SU-DHL-6 (cell line): ENCODE data around the gene YIPF1.

Experiments used
- H2AFZ ChIP-seq: fragments of 200-600 bp; sonication (generic); 2 replicates; pipeline ENCODE4 v1.6.1; 2014; ENCODE audit warnings: low read depth, mild to moderate bottlenecking, moderate library complexity, mixed read lengths, antibody characterized with exemption, low read length; ENCODE audit not compliant: severe bottlenecking
- H3F3A ChIP-seq: fragments of 200-600 bp; shearing (Covaris generic); 2 replicates; pipeline ENCODE4 v1.6.0; 2016; ENCODE audit warnings: antibody characterized with exemption, mild to moderate bottlenecking; ENCODE audit not compliant: insufficient read depth
- H3K27ac ChIP-seq: fragments of 200-600 bp; sonication (generic); 2 replicates; pipeline ENCODE4 v1.5.1; 2016; ENCODE audit warnings: low read depth, mild to moderate bottlenecking, low read length, moderate library complexity, mixed read lengths
- H3K27me3 ChIP-seq: fragments of 200-600 bp; sonication (generic), shearing (Covaris generic); 2 replicates; pipeline ENCODE4 v1.6.0; 2014; ENCODE audit warnings: mild to moderate bottlenecking, low read length
- H3K36me3 ChIP-seq: fragments of 200-600 bp; sonication (generic); 2 replicates; pipeline ENCODE4 v1.6.1; 2014; ENCODE audit warnings: mild to moderate bottlenecking, low read length, mixed read lengths
- H3K4me2 ChIP-seq: fragments of 300-600, 200-600 bp; shearing (Covaris generic), sonication (generic); 2 replicates; pipeline ENCODE4 v1.6.0; 2014; ENCODE audit warnings: low read length, low read depth, mild to moderate bottlenecking; ENCODE audit not compliant: poor library complexity, severe bottlenecking
- H3K4me3 ChIP-seq: fragments of 200-600 bp; sonication (generic); 2 replicates; pipeline ENCODE4 v1.5.1; 2014; ENCODE audit warnings: antibody characterized with exemption, low read length, mild to moderate bottlenecking, mixed read lengths; ENCODE audit not compliant: insufficient read depth, poor library complexity, severe bottlenecking
- H3K79me2 ChIP-seq: fragments of 200-600 bp; sonication (generic); 2 replicates; pipeline ENCODE4 v1.6.1; 2014; ENCODE audit warnings: mild to moderate bottlenecking, low read length, moderate library complexity; ENCODE audit not compliant: insufficient read depth
- H3K9ac ChIP-seq: fragments of 200-600 bp; sonication (generic); 2 replicates; pipeline ENCODE4 v1.7.0; 2014; ENCODE audit warnings: mild to moderate bottlenecking, low read length
- H3K9me2 ChIP-seq: fragments of 200-600 bp; sonication (generic); replicated peaks from 2 replicates; pipeline ENCODE4 v1.6.1; 2014; ENCODE audit warnings: low read length; ENCODE audit not compliant: insufficient read depth
- H3K9me3 ChIP-seq: fragments of 200-600 bp; sonication (generic); 2 replicates; pipeline ENCODE4 v1.6.1; 2014; ENCODE audit warnings: low read length, mixed read lengths; ENCODE audit not compliant: insufficient read depth
- H4K20me1 ChIP-seq: fragments of 200-600 bp; sonication (generic); 2 replicates; pipeline ENCODE4 v1.6.1; 2014; ENCODE audit warnings: low read depth, mild to moderate bottlenecking, antibody characterized with exemption, low read length, moderate library complexity, mixed read lengths
- EZH2phosphoT487 ChIP-seq: fragments of 200-600 bp; sonication (generic), shearing (Covaris generic); conservative IDR thresholded peaks from 2 replicates; pipeline ENCODE4 v1.6.1; 2018; ENCODE audit warnings: mild to moderate bottlenecking, antibody characterized with exemption, low read length, moderate library complexity, mixed read lengths
- TF ChIP-seq, protein P1 (sequence below): fragments of 200-600 bp; sonication (generic); IDR thresholded peaks from one replicate; pipeline ENCODE4 v1.5.1; 2017; ENCODE audit warnings: antibody characterized with exemption, mild to moderate bottlenecking, low read length, moderate library complexity; ENCODE audit not compliant: insufficient read depth, poor library complexity, severe bottlenecking

YIPF1 gene

GRCh38 chr1:53918343-53918742 lies 28.7 kb upstream of the YIPF1 start:
- H2AFZ ChIP-seq, result no peak overlapping the region
- H3K9me2 ChIP-seq, result no peaks in the 10 kb centered on the region
- H3K79me2 ChIP-seq, result no peaks in the 10 kb centered on the region
- H3K9ac ChIP-seq, result no peak overlapping the region
- H4K20me1 ChIP-seq, result no peaks in the 10 kb centered on the region
- H3K27ac ChIP-seq, result no peak overlapping the region
- no peaks in the 10 kb centered on the region for H3K9me3 ChIP-seq
- no peaks in the 10 kb centered on the region for H3K27me3 ChIP-seq
- TF ChIP-seq EZH2phosphoT487, result no peak
- TF ChIP-seq, protein P1, sequence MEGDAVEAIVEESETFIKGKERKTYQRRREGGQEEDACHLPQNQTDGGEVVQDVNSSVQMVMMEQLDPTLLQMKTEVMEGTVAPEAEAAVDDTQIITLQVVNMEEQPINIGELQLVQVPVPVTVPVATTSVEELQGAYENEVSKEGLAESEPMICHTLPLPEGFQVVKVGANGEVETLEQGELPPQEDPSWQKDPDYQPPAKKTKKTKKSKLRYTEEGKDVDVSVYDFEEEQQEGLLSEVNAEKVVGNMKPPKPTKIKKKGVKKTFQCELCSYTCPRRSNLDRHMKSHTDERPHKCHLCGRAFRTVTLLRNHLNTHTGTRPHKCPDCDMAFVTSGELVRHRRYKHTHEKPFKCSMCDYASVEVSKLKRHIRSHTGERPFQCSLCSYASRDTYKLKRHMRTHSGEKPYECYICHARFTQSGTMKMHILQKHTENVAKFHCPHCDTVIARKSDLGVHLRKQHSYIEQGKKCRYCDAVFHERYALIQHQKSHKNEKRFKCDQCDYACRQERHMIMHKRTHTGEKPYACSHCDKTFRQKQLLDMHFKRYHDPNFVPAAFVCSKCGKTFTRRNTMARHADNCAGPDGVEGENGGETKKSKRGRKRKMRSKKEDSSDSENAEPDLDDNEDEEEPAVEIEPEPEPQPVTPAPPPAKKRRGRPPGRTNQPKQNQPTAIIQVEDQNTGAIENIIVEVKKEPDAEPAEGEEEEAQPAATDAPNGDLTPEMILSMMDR, result no peak
- no peak overlapping the region for H3K4me3 ChIP-seq
- no peak overlapping the region for H3K4me2 ChIP-seq
- H3F3A ChIP-seq, result 0 out of 2 replicates have a peak, but pooled peaks cover 3% of the 10 kb centered on the region
- H3K36me3 ChIP-seq, result peaks cover 9% of the 10 kb centered on the region; the same call in 1 of the 2 replicates

- Histone ChIP-seq H3K36me3 (no peaks in the 10 kb centered on the region), H3K27ac (no peak overlapping the region), H3K9ac (no peak overlapping the region), H3K79me2 (no peaks in the 10 kb centered on the region), H3K9me3 (no peaks in the 10 kb centered on the region), H3K4me2 (no peak overlapping the region), H3K4me3 (no peak overlapping the region), H3F3A (0 out of 2 replicates have a peak, but pooled peaks cover 2% of the 10 kb centered on the region), H2AFZ (no peak overlapping the region), H3K27me3 (no peaks in the 10 kb centered on the region), H4K20me1 (no peaks in the 10 kb centered on the region), H3K9me2 (no peaks in the 10 kb centered on the region)
- TF ChIP-seq, protein P1, result no peak
- TF ChIP-seq EZH2phosphoT487, result no peak
Measured at GRCh38 chr1:53913352-53914033, 23.9 kb upstream of the YIPF1 start.

- no peaks in the 10 kb centered on the region for H3K9me3 ChIP-seq
- no peaks in the 10 kb centered on the region for H3K27me3 ChIP-seq
- H3K79me2 ChIP-seq, result no peaks in the 10 kb centered on the region
- H3F3A ChIP-seq, result no peaks in the 10 kb centered on the region
- H3K36me3 ChIP-seq, result no peaks in the 10 kb centered on the region
- H3K27ac ChIP-seq, result no peak overlapping the region
- H3K9me2 ChIP-seq, result no peaks in the 10 kb centered on the region
- TF ChIP-seq, protein P1, result no peak
- TF ChIP-seq EZH2phosphoT487, result no peak
- H3K9ac ChIP-seq, result no peak overlapping the region
- H2AFZ ChIP-seq, result no peak overlapping the region
- H3K4me2 ChIP-seq, result no peak overlapping the region
- H3K4me3 ChIP-seq, result no peak overlapping the region
- no peaks in the 10 kb centered on the region for H4K20me1 ChIP-seq
Measured at GRCh38 chr1:53911442-53911841, 21.8 kb upstream of the YIPF1 start.
